Prostate gland (tissue), 2 donors: ENCODE results near the gene KERA. TPM values are rescaled to one million over a fixed set of nuclear protein-coding genes. Genes with fewer than 3 reads are reported as not detected.

Experiments
- DNase-seq: peaks from one replicate; pipeline ENCODE4 v3.0.0-alpha.2; 2019; ENCODE audit warnings: low spot score
- H3K27ac ChIP-seq, 2 donors: fragments of 200-600 bp; sonication (generic); 2 replicates each; pipeline ENCODE4 v1.5.1; 2017 to 2019
- H3K27me3 ChIP-seq: fragments of 200-600 bp; sonication (generic); replicated peaks from 2 replicates; pipeline ENCODE4 v1.5.1; 2019; ENCODE audit not compliant: insufficient read depth
- H3K36me3 ChIP-seq, 2 donors: fragments of 200-600 bp; sonication (generic); 1 replicate in 1 of 2; 2 replicates in 1 of 2; pipeline versions ENCODE4 v1.5.1 to v1.8.1; 2017 to 2019
- H3K4me1 ChIP-seq: fragments of 200-600 bp; sonication (generic); replicated peaks from 2 replicates; pipeline ENCODE4 v1.5.1; 2019
- H3K4me3 ChIP-seq, 2 donors: fragments of 200-600 bp; sonication (generic); 2 replicates each; pipeline ENCODE4 v1.5.1; 2017 to 2019
- H3K9me3 ChIP-seq: fragments of 200-600 bp; sonication (generic); 2 replicates; pipeline ENCODE4 v1.5.1; 2017
- CTCF ChIP-seq, 4 experiments: fragments of 200-600 bp in 2 of 4; fragments of 450-650 bp in 2 of 4; sonication (generic) in 2 of 4; IDR thresholded peaks; 1 replicate in 3 of 4; 2 replicates in 1 of 4; pipeline ENCODE4 v1.5.1; 2016 to 2019; ENCODE audit warnings: antibody characterized with exemption in 4 of 4, mild to moderate bottlenecking in 2 of 4, moderate library complexity in 2 of 4
- POLR2A ChIP-seq: fragments of 450-650 bp; IDR thresholded peaks from one replicate; pipeline ENCODE4 v1.6.1; 2016; ENCODE audit warnings: antibody characterized with exemption, mild to moderate bottlenecking
- POLR2AphosphoS5 ChIP-seq: sonication (generic); formaldehyde crosslinking; IDR thresholded peaks from one replicate; pipeline ENCODE4 v1.6.1; 2017; ENCODE audit warnings: antibody characterized with exemption
- WGBS: methylation state at CpG from one replicate; pipeline ENCODE4 v1.1.5; 2018; 5-methylcytosine and 5-hydroxymethylcytosine counted together
- intact Hi-C: fragments of 100-400 bp; cut with DNase I; formaldehyde crosslinking; loops from one replicate; pipeline ENCODE4 v1.14.2; 2022
- total RNA-seq, 2 donors: library from RNA; depleted of rRNA; stranded (reverse); fragments of >200 nt; gene quantifications; one replicate each; pipeline ENCODE4 v1.1.0, GENCODE V29; 2016

KERA gene
- total RNA-seq, 2 donors from 2014 or later, result not detected

GRCh38 chr12:91074851-91075250 is 17.0 kb upstream of the KERA start:
- 34% methylated on average over 1 of the region's 1 CpG for WGBS
- no peak overlapping the region for H3K27ac ChIP-seq

GRCh38 chr12:91074154-91074709 is 16.4 kb upstream of the KERA start:
- Histone ChIP-seq H3K9me3 (no peaks in the 10 kb centered on the region), H3K27ac (no peak overlapping the region), H3K27me3 (no peaks in the 10 kb centered on the region), H3K4me3 (no peak overlapping the region), H3K4me1 (no peaks in the 10 kb centered on the region), H3K36me3 (no peaks in the 10 kb centered on the region)
- 61% methylated on average over 6 of the region's 6 CpGs for WGBS
- no peak for DNase-seq
- intact Hi-C loops, result no loop called here
- TF ChIP-seq CTCF (IDR thresholded peaks at IDR 0.05), result no peak
- no peak for TF ChIP-seq POLR2AphosphoS5
- no peak for TF ChIP-seq POLR2A

More at GRCh38 chr12:91074851-91075250, 17.0 kb upstream of the KERA start:
- H3K9me3 ChIP-seq, result no peaks in the 10 kb centered on the region
- no peak for DNase-seq
- no peaks in the 10 kb centered on the region for H3K27me3 ChIP-seq
- no peaks in the 10 kb centered on the region for H3K4me1 ChIP-seq
- intact Hi-C loops, result no loop called here
- TF ChIP-seq POLR2AphosphoS5 (no peak), CTCF (IDR thresholded peaks at IDR 0.05) (no peak), POLR2A (no peak)
- H3K36me3 ChIP-seq, result no peaks in the 10 kb centered on the region
- H3K4me3 ChIP-seq, result no peak overlapping the region

DNA sequence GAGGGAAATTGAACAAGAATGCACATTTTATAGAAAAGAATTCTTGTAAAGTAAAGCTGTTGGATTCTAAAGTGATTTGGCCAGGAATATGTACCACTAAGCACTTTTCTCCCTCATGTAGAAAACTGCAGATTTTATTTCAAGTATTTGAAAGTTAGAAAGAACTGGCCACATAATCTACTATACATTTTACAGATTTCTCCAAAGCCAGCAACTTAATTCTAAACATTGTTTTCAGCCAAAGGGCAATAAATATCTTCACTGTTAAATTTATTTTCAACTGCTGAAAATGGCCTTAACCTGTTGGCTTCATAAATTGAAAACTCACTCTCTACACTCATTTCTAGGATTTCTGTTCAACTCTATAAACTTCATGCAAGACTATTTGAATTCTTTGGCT is 15.6 kb upstream of the KERA start:
- H3K4me1 ChIP-seq, result no peaks in the 10 kb centered on the region
- no peaks in the 10 kb centered on the region for H3K9me3 ChIP-seq
- TF ChIP-seq CTCF (IDR thresholded peaks at IDR 0.05) (no peak), POLR2A (no peak), POLR2AphosphoS5 (no peak)
- DNase-seq, result no peak
- no peak overlapping the region for H3K27ac ChIP-seq
- intact Hi-C loops, result no loop called here
- no peaks in the 10 kb centered on the region for H3K36me3 ChIP-seq
- H3K4me3 ChIP-seq, result no peak overlapping the region
- no peaks in the 10 kb centered on the region for H3K27me3 ChIP-seq

GRCh38 chr12:91072931-91073330 is 15.1 kb upstream of the KERA start:
- TF ChIP-seq POLR2A (no peak), POLR2AphosphoS5 (no peak), CTCF (IDR thresholded peaks at IDR 0.05) (no peak)
- intact Hi-C loops, result no loop called here
- Histone ChIP-seq H3K36me3 (no peaks in the 10 kb centered on the region), H3K4me3 (no peak overlapping the region), H3K27ac (no peak overlapping the region), H3K9me3 (no peaks in the 10 kb centered on the region), H3K27me3 (no peaks in the 10 kb centered on the region), H3K4me1 (no peaks in the 10 kb centered on the region)
- DNase-seq, result no peak
- WGBS, result 34% methylated on average over 2 of the region's 2 CpGs

- no peaks in the 10 kb centered on the region for H3K4me1 ChIP-seq
- no peak overlapping the region for H3K4me3 ChIP-seq
- H3K36me3 ChIP-seq, result no peaks in the 10 kb centered on the region
- H3K27me3 ChIP-seq, result no peaks in the 10 kb centered on the region
- H3K27ac ChIP-seq, result no peak overlapping the region
- TF ChIP-seq CTCF (IDR thresholded peaks at IDR 0.05) (no peak), POLR2A (no peak), POLR2AphosphoS5 (no peak)
- H3K9me3 ChIP-seq, result no peaks in the 10 kb centered on the region
- no peak for DNase-seq
- intact Hi-C loops, result no loop called here
These were observed 13.1 kb upstream of the KERA start for GRCh38 chr12:91070936-91071335.
